HepG2 (cell line): ENCODE results near the gene NME2. TPM values are rescaled to one million over a fixed set of nuclear protein-coding genes. Genes with fewer than 3 reads are reported as not detected.
A peak's percentile ranks its signal among the peaks of the same experiment; 100 is the strongest.

Experiments
- FOXC1 ChIP-seq: sonication (generic); formaldehyde crosslinking; IDR thresholded peaks from 2 replicates; pipeline ENCODE4 v1.8.0; 2022; ENCODE audit warnings: mild to moderate bottlenecking, missing genetic modification reagents, borderline replicate concordance
- GATAD1 ChIP-seq: IDR thresholded peaks from 2 replicates; pipeline ENCODE4 v1.6.1; 2016; ENCODE audit warnings: missing genetic modification reagents, missing compliant biosample characterization
- HES4 ChIP-seq: sonication (generic); formaldehyde crosslinking; IDR thresholded peaks from 2 replicates; pipeline ENCODE4 v1.9.0; 2021; ENCODE audit warnings: mild to moderate bottlenecking, missing genetic modification reagents, borderline replicate concordance
- JDP2 ChIP-seq: sonication (generic); formaldehyde crosslinking; IDR thresholded peaks from 2 replicates; pipeline ENCODE4 v1.8.1; 2022; ENCODE audit warnings: missing genetic modification reagents, borderline replicate concordance
- JUN ChIP-seq: sonication (generic); formaldehyde crosslinking; IDR thresholded peaks from 2 replicates; pipeline ENCODE4 v1.4.0; 2020; ENCODE audit warnings: mild to moderate bottlenecking, missing genetic modification reagents
- KDM1A ChIP-seq: IDR thresholded peaks from 2 replicates; pipeline ENCODE4 v1.6.1; 2016; ENCODE audit warnings: missing compliant biosample characterization
- KMT2B ChIP-seq: IDR thresholded peaks from 2 replicates; pipeline ENCODE4 v1.6.1; 2016; ENCODE audit warnings: missing genetic modification reagents, missing compliant biosample characterization
- ZSCAN9 ChIP-seq: IDR thresholded peaks from 2 replicates; pipeline ENCODE4 v1.6.1; 2016; ENCODE audit warnings: borderline replicate concordance
- polyA plus RNA-seq, 8 experiments: library from polyadenylated mRNA; depleted of rRNA in 3 of 8; stranded (reverse) in 7 of 8; unstranded in 1 of 8; fragments of >200 nt; fragmentation: Illumina TruSeq in 4 of 8; extraction: Trizol in 4 of 8; gene quantifications; 2 replicates each; pipeline versions ENCODE4 v1.2.1 to v1.2.3, GENCODE V29; 2011 to 2016; ENCODE audit warnings: low read depth in 4 of 8, missing spikeins in 1 of 8, mixed read lengths in 1 of 8; ENCODE audit not compliant: insufficient read depth in 1 of 8
- total RNA-seq, 5 experiments: library from RNA; depleted of rRNA; stranded (reverse); fragments of >200 nt; fragmentation: Illumina TruSeq; extraction: Trizol; gene quantifications; 2 replicates each; pipeline ENCODE4 v1.2.3, GENCODE V29; 2016; ENCODE audit warnings: low read depth in 1 of 5
- TF ChIP-seq, protein P1 (sequence below): sonication (generic); formaldehyde crosslinking; IDR thresholded peaks from 2 replicates; pipeline ENCODE4 v1.4.0; 2020; ENCODE audit warnings: mild to moderate bottlenecking, missing genetic modification reagents
- TF ChIP-seq, protein P2 (sequence below): sonication (generic); formaldehyde crosslinking; IDR thresholded peaks from 2 replicates; pipeline ENCODE4 v1.4.0; 2020; ENCODE audit warnings: low read depth, mild to moderate bottlenecking, missing genetic modification reagents
- TF ChIP-seq, protein P3 (sequence below): sonication (generic); formaldehyde crosslinking; IDR thresholded peaks from 2 replicates; pipeline ENCODE4 v1.9.0; 2021; ENCODE audit warnings: missing genetic modification reagents, borderline replicate concordance
- TF ChIP-seq, protein P4 (sequence below): sonication (generic); formaldehyde crosslinking; IDR thresholded peaks from 2 replicates; pipeline ENCODE4 v1.4.0; 2020; ENCODE audit warnings: mild to moderate bottlenecking, missing genetic modification reagents
- TF ChIP-seq, protein P5 (sequence below): sonication (generic); formaldehyde crosslinking; conservative IDR thresholded peaks from 2 replicates; pipeline ENCODE4 v1.8.0; 2022; ENCODE audit warnings: mild to moderate bottlenecking, moderate library complexity, missing genetic modification reagents

NME2 gene
- total and polyA plus RNA-seq, 2 of the 13 experiments (the other 11 are each of a cell fraction or from before 2014, with no cell fraction given), result 790 to 1,213 TPM

DNA sequence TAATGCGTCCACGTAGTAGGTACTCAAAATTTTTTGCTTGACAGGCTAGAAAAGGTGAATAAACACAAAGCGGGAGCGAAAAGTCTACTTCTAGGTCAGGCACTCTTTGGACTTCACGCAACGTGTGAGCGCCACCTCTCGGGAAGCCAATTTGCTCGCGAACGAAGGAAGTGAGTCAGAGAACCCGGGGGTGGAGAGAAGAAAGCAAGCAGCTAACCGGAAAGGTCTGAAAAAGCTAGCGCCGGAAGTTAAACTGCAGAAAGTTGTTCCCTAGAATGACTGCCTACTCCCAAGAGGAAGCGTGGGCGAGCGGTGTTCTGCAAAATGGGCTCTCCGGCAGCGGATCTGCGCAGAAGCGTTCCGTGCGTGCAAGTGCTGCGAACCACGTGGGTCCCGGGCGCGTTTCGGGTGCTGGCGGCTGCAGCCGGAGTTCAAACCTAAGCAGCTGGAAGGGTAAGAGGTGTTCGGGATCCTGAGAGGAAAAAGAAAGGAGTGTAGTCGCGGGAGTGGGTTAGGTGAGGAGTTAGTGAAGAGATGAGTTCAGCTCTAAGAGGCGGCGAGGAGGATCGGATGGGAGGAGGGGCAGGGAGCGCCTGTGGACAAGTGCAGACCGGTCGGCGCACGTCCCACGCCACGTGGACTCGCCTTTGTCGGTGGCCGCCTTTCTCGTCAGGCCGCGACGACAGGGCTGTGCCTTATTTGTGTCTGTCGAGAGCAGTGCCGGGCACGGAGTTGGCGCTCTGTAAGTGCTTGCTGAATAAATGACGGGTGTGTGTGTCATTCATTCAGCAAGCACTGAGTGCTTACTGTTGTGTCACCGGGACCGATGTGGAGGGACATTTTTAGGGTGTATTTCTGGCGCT, 12.8 kb upstream of the NME2 start, which contains the start of gene NME1 (continued):
- TF ChIP-seq FOXC1 (CRISPR knock-in tag) (peak; percentile 91), GATAD1 (CRISPR knock-in tag) (peak; percentile 99), HES4 (peak; percentile 94; the same call in 1 of the 2 replicates), KDM1A (peak; percentile 58), JDP2 (CRISPR knock-in tag) (no peak), ZSCAN9 (peak; percentile 98), JUN (peak; percentile 90), KMT2B (CRISPR knock-in tag) (peak; percentile 100)
- TF ChIP-seq, protein P1, sequence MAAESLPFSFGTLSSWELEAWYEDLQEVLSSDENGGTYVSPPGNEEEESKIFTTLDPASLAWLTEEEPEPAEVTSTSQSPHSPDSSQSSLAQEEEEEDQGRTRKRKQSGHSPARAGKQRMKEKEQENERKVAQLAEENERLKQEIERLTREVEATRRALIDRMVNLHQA (CRISPR knock-in tag), result peak; percentile 92
- TF ChIP-seq, protein P2, sequence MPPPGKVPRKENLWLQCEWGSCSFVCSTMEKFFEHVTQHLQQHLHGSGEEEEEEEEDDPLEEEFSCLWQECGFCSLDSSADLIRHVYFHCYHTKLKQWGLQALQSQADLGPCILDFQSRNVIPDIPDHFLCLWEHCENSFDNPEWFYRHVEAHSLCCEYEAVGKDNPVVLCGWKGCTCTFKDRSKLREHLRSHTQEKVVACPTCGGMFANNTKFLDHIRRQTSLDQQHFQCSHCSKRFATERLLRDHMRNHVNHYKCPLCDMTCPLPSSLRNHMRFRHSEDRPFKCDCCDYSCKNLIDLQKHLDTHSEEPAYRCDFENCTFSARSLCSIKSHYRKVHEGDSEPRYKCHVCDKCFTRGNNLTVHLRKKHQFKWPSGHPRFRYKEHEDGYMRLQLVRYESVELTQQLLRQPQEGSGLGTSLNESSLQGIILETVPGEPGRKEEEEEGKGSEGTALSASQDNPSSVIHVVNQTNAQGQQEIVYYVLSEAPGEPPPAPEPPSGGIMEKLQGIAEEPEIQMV (CRISPR knock-in tag), result peak; percentile 95
- TF ChIP-seq, protein P3, sequence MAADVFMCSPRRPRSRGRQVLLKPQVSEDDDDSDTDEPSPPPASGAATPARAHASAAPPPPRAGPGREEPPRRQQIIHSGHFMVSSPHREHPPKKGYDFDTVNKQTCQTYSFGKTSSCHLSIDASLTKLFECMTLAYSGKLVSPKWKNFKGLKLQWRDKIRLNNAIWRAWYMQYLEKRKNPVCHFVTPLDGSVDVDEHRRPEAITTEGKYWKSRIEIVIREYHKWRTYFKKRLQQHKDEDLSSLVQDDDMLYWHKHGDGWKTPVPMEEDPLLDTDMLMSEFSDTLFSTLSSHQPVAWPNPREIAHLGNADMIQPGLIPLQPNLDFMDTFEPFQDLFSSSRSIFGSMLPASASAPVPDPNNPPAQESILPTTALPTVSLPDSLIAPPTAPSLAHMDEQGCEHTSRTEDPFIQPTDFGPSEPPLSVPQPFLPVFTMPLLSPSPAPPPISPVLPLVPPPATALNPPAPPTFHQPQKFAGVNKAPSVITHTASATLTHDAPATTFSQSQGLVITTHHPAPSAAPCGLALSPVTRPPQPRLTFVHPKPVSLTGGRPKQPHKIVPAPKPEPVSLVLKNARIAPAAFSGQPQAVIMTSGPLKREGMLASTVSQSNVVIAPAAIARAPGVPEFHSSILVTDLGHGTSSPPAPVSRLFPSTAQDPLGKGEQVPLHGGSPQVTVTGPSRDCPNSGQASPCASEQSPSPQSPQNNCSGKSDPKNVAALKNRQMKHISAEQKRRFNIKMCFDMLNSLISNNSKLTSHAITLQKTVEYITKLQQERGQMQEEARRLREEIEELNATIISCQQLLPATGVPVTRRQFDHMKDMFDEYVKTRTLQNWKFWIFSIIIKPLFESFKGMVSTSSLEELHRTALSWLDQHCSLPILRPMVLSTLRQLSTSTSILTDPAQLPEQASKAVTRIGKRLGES (CRISPR knock-in tag), result peak; percentile 92
- TF ChIP-seq, protein P4, sequence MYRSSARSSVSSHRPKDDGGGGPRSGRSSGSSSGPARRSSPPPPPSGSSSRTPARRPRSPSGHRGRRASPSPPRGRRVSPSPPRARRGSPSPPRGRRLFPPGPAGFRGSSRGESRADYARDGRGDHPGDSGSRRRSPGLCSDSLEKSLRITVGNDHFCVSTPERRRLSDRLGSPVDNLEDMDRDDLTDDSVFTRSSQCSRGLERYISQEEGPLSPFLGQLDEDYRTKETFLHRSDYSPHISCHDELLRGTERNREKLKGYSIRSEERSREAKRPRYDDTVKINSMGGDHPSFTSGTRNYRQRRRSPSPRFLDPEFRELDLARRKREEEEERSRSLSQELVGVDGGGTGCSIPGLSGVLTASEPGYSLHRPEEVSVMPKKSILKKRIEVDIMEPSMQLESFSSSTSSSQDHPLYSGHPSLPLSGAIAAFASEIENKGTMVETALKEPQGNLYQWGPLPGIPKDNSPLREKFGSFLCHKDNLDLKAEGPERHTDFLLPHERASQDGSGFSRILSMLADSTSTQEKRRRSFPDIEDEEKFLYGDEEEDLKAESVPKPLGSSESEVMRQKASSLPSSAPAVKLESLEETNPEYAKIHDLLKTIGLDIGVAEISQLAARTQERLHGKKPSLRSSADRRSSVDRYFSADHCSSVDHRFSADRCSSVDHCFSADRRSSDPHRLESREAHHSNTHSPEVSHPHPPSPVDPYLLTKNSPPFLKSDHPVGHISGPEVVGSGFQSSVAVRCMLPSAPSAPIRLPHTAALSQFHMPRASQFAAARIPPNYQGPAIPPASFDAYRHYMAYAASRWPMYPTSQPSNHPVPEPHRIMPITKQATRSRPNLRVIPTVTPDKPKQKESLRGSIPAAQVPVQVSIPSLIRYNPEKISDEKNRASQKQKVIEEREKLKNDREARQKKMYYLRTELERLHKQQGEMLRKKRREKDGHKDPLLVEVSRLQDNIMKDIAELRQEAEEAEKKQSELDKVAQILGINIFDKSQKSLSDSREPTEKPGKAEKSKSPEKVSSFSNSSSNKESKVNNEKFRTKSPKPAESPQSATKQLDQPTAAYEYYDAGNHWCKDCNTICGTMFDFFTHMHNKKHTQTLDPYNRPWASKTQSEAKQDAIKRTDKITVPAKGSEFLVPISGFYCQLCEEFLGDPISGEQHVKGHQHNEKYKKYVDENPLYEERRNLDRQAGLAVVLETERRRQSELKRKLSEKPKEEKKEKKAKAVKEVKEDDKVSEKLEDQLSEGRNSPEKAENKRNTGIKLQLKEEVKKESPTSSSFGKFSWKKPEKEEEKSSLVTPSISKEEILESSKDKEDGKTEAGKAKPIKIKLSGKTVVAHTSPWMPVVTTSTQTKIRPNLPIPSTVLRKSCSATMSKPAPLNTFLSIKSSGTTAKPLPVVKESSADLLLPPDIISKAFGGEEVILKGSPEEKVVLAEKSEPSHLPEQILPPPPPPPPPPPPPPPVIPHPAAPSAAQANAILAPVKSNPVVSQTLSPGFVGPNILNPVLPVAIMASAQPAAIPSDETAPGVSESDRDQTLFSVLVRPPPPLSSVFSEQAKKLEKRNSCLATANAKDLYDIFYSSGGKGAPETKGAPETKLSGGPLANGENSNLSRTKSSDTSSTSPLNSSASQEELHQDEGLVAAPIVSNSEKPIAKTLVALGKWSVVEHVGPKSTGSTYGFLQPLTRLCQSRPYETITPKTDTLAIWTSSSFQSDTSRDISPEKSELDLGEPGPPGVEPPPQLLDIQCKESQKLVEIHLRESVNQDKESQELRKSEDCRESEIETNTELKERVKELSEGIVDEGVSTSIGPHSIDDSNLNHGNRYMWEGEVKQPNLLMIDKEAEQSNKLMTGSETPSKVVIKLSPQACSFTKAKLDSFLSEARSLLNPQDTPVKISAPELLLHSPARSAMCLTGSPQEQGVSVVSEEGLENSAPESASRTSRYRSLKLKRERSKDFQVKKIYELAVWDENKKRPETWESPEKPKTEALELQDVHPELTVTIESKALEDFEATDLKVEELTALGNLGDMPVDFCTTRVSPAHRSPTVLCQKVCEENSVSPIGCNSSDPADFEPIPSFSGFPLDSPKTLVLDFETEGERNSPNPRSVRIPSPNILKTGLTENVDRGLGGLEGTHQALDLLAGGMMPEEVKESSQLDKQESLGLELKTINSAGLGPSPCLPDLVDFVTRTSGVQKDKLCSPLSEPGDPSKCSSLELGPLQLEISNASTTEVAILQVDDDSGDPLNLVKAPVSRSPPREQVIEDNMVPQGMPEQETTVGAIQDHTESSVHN (CRISPR knock-in tag), result peak; percentile 99
- TF ChIP-seq, protein P5, sequence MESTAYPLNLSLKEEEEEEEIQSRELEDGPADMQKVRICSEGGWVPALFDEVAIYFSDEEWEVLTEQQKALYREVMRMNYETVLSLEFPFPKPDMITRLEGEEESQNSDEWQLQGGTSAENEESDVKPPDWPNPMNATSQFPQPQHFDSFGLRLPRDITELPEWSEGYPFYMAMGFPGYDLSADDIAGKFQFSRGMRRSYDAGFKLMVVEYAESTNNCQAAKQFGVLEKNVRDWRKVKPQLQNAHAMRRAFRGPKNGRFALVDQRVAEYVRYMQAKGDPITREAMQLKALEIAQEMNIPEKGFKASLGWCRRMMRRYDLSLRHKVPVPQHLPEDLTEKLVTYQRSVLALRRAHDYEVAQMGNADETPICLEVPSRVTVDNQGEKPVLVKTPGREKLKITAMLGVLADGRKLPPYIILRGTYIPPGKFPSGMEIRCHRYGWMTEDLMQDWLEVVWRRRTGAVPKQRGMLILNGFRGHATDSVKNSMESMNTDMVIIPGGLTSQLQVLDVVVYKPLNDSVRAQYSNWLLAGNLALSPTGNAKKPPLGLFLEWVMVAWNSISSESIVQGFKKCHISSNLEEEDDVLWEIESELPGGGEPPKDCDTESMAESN (CRISPR knock-in tag), result peak; percentile 99
